AG09309 (cell line): ENCODE results near the gene PPP2R5B.
A peak's percentile ranks its signal among the peaks of the same experiment; 100 is the strongest.

ENCODE experiments used
- DNase-seq: peaks from one replicate; pipeline ENCODE4 v3.0.0-alpha.2; 2010; ENCODE audit warnings: low read depth
- H3K4me3 ChIP-seq: 2 replicates; pipeline ENCODE4 v1.5.1; 2011; ENCODE audit warnings: mild to moderate bottlenecking, low read depth, low read length, moderate library complexity; ENCODE audit not compliant: control insufficient read depth
- CTCF ChIP-seq: IDR thresholded peaks from 2 replicates; pipeline ENCODE4 v1.5.1; 2011; ENCODE audit warnings: mild to moderate bottlenecking, low read depth, low read length, inconsistent platforms; ENCODE audit not compliant: insufficient read depth, control insufficient read depth; ENCODE audit errors: missing control alignments

Gene PPP2R5B

GRCh38 chr11:64914123-64914522, 10.4 kb upstream of the PPP2R5B start:
- no peak for TF ChIP-seq CTCF
- no peak overlapping the region for H3K4me3 ChIP-seq
- no peak for DNase-seq

- peak overlapping the region; percentile 84; the same call in 1 of the 2 replicates for H3K4me3 ChIP-seq
- no peak for DNase-seq
- TF ChIP-seq CTCF = no peak
Measured at GRCh38 chr11:64915376-64915887, 9.1 kb upstream of the PPP2R5B start.

- no peak for TF ChIP-seq CTCF
- DNase-seq = no peak
- peak overlapping the region; percentile 84 for H3K4me3 ChIP-seq
Measured at GRCh38 chr11:64916040-64916774, 8.3 kb upstream of the PPP2R5B start.

GRCh38 chr11:64916775-64917662, 7.5 kb upstream of the PPP2R5B start, which contains the start of gene ATG2A:
ATG2A (minus strand) TSS chr11:64917209; CDS start chr11:64917135, 74 bp downstream.
- DNase-seq = peak; percentile 99
- no peak for TF ChIP-seq CTCF
- H3K4me3 ChIP-seq = peak within 1 kb of the TSS; percentile 84

GRCh38 chr11:64917663-64917995, 6.9 kb upstream of the PPP2R5B start:
- peak overlapping the region; percentile 33 for H3K4me3 ChIP-seq
- DNase-seq = no peak
- no peak for TF ChIP-seq CTCF

- peak; percentile 31 for DNase-seq
- TF ChIP-seq CTCF = peak; percentile 35
Measured at GRCh38 chr11:64918017-64918416, 6.5 kb upstream of the PPP2R5B start.

More at GRCh38 chr11:64918017-64918416, 6.5 kb upstream of the PPP2R5B start:
- H3K4me3 ChIP-seq = peak overlapping the region; percentile 33; the same call in 1 of the 2 replicates
